ENCODE results near the gene ORMDL2.

DNA sequence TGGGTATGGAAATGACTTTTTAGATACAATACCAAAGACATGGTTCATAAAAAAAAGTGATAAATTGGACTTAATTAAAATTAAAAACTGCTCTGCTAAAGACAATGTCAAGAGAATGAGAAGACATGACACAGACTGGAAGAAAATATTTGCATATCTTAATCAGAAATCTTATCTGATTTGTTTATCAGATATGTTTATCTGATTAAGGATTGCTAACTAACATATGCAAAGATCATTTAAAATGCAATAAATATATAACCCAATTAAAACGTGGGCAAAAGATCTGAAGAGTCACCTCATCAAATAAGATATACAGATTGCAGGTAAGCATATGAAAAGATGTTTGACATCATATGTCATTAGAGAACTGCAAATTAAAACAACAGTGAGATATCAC lies 34.9 kb downstream of the ORMDL2 start:
- TF ChIP-seq POLR2AphosphoS5 (IDR thresholded peaks at IDR 0.05) (no peak), POLR2A (IDR thresholded peaks at IDR 0.05) (no peak)
- TF ChIP-seq, protein P1, sequence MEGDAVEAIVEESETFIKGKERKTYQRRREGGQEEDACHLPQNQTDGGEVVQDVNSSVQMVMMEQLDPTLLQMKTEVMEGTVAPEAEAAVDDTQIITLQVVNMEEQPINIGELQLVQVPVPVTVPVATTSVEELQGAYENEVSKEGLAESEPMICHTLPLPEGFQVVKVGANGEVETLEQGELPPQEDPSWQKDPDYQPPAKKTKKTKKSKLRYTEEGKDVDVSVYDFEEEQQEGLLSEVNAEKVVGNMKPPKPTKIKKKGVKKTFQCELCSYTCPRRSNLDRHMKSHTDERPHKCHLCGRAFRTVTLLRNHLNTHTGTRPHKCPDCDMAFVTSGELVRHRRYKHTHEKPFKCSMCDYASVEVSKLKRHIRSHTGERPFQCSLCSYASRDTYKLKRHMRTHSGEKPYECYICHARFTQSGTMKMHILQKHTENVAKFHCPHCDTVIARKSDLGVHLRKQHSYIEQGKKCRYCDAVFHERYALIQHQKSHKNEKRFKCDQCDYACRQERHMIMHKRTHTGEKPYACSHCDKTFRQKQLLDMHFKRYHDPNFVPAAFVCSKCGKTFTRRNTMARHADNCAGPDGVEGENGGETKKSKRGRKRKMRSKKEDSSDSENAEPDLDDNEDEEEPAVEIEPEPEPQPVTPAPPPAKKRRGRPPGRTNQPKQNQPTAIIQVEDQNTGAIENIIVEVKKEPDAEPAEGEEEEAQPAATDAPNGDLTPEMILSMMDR (IDR thresholded peaks at IDR 0.05): no peak
